Stimulated activated CD4-positive, alpha-beta T cell treated with anti-CD3 and anti-CD28 coated beads, TNF-alpha, amount 100 ng/mL, for 4 hours (primary cell): ENCODE data around the gene SIGMAR1.
A peak's percentile ranks its signal among the peaks of the same experiment; 100 is the strongest.

Experiments used
- DNase-seq, 3 experiments: peaks; one replicate each; pipeline ENCODE4 v3.0.0-alpha.2; 2020; ENCODE audit warnings: low read depth in 3 of 3

Gene SIGMAR1

DNA sequence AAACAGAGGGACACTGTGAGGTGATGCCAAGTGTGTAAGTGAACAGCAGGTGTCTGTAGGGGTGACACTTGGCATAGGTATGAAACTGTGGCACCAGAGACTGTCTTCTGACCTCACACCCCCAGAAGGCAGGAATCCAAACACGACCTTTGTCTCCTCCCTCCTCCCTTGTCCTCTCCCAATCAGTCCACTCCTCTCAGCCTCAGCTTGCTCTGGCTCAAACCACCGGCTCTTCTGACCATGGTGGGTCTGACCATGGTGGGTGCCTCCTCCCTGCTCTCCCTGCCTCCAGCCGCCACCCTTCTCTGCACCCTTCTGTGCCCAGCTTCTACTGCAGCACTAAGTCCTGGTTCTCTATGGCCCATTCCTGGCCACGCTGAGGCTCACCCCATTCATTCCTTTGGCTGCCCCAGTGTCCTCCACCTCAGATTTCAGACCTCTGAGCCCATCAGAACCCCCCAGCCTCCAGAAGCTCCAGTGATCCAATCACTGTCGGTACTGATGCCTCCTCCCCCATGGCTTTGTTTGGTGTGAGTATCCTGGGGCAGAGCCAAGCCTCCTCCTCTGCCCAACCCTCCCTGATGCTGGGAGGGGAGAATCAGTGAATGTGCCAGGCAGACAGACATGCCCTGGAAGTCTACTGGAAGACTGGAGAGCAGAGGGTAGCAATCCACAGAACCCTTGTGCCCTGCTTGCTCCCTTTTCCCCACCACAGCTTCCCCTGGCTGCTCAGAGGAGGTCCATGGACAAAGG is 7.0 kb downstream of the SIGMAR1 start:
- no peak for DNase-seq

DNA sequence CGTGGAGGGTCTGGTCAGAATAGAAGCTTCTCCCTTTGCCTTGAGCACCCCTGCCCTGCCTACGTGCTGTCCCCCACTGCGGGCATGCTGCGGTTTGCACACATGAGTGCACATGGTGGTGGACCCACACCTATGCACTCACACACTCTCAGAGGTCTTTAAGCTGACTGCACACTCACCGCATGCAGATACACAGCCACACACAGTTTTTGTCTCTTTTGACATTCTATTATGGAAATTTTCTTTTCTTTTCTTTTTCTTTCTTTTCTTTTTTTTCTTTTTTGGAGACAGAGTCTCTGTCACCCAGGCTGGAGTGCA is 8.1 kb downstream of the SIGMAR1 start:
- no peak for DNase-seq

DNA sequence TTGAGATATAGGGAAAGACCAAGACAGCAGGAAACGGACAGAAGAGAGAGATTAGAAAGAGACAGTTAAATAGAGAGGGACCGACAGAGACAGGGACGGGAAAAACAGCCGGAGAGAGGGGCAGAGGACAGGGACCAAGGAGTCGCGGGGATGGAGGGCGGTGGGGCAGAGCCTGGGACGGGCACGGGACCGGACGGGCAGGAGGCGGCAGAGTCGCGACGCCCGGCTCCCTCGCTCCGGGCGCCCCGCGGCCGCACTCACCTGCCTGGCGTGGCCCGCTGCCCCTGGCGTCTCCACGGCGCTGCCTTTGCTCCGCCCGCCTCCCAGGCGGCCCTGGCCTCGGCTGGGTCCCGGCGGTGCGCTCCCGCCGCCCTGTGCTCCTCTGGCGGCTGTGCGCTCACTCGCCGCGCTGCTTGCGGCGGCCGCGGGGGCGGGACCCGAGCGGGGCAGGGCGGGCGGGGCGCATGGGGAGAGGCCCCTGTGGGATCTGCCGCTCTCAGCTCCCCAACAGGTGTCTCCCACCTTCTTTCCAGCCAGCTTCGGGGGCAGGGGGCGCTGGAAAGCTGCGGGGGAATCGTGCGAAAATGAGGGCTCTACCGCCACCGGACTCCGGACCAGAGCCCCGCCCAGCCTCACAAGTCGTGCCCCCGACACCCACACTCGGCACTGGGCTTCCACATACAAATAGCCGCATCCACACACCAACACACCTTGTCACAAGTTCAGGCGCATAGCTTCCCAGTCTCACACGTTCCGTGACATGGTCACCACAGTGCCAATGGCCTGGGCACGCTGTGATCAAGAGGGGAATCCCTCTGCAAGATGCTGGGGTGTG is 8.7 kb downstream of the SIGMAR1 start, which contains the start of gene ARID3C:
Gene ARID3C, minus strand, starts transcription at position 411 of the 835 bp plus-strand sequence. CDS start 1,052 bp downstream, outside the sequence.
- DNase-seq = no peak

DNA sequence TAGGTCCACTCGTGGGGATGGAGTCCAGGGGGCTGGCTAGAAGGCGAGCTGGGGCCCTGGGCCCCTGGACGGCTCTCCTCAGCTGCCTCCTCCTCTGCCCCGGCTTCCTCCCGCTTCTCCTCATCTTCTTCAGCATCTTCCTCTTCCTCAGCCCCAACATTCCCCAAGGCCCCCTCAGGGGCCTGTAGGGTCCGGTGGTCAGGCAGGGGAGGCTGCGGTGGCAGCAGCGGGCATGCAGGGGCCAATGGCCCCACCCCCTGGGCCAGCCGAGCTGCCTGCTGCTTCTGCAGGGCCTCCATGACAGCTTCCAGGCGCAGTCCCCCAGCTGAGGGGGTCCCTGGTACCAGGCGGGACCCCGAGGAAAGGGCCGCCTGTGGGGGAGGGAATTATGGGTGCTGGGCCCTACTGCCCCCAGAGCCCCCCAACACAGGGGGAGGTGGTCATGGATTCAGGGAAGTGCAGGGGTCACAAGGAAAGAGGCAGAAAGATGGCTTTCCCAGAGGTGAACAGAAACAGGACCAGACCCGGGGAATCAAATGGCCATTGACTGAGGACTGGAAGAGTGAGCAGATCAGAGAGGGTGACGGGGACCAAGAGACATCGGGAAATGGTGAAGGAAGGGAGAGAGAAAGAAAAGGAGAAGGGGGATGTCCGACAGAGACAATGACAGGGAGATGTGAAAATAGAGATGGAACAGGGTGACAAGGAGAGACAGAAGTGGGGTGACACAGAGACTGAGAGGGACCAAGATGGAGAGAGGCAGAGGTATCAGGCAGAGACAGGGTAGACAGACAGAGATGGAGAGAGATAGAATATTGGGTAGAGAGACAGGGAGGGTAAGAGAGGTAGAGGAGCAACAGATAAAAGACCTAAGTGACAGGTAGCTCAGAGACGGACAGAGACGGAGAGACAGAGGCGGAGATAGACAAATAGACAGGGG is 9.6 kb downstream of the SIGMAR1 start:
- no peak for DNase-seq

DNA sequence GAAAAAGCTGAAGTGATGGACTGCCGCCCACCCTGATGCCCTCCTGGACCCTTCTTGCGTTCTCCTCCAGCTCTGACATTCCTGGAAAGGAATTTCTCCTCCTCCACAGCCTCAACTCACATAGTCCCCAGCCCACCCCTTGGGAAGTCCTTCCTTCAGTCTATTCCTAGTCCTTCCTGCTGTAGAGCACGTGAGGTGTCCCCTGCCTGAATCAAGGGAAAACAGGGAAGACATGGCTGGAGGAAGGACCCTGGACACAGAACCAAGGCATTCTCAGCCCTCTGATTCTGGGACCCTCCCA is 12.5 kb downstream of the SIGMAR1 start:
- DNase-seq = no peak

DNA sequence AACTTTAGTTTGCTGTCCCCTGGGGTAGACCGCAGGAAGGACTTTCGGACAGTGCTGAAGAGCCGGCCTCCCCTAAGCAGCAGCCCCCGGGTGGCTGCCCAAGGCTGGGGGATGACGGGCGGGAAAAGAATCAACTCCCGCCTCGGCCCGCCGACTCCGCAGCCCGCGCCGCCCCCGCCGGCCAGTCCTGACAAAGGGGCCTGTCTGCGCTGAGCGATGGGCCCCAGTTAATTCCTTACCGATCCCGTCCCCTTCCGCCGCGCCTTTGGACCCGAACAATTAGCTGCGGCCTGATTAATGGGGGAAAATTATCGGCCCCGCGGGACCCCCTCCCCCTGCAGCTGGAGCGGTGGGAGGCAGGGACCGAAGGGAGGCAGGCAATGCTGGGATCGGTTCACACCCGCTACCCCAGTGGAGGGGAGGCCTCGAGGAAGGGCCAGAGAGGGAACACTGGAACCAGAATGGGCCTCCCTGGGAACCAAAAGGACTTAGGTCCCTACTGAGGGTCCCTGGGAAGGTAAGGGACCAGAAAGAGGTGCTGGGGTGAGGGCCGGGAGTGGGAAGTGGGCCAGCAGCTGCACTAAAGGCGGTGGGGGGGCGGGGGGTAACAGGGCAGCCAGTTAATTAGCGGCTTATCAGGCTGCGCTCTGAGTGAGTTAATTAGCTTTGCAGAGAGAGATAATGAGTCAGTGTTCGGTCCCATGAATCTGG is 13.0 kb downstream of the SIGMAR1 start:
- no peak for DNase-seq

DNA sequence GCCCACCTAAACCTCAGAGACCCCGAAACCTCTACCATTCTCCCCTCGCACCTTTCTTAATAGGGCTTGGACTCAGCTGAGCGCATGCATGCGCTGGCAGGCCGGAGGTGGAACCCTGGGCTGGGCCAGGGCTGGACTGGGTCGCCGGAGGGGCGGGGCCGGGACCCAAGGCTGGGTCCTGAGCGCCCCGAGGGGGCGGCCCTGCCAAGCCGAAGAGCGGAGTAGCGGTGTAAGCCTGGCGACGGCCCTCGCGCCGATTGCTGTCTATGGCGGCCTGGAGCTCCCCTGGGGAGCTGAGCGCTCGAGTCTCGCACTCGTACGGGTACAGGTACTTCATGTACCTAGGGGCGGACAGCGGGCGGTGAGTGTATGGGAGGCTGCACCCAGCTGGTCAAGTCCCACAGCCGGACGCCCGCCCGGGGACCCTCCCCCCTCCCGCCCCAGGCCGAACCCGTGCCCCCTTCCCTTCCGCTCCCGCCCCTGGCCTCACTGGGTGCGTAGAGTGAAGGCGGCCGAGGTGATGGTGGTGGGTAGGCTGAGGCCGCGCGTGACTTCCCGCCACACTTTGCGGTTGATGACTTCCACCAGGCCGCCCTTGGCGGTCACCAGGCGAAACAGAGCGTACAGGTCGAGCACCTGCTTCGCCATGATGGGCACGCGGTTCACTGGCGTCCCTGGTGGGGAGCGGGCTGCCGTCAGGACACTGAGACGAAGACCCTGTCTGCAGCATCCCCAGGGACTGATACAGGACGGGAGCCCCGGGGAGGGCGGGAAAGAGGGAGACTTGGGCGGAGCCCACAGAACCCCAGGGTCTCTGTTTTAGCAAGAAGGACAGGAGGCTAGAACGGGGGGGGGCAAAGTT is 14.0 kb downstream of the SIGMAR1 start:
- DNase-seq = no peak

DNA sequence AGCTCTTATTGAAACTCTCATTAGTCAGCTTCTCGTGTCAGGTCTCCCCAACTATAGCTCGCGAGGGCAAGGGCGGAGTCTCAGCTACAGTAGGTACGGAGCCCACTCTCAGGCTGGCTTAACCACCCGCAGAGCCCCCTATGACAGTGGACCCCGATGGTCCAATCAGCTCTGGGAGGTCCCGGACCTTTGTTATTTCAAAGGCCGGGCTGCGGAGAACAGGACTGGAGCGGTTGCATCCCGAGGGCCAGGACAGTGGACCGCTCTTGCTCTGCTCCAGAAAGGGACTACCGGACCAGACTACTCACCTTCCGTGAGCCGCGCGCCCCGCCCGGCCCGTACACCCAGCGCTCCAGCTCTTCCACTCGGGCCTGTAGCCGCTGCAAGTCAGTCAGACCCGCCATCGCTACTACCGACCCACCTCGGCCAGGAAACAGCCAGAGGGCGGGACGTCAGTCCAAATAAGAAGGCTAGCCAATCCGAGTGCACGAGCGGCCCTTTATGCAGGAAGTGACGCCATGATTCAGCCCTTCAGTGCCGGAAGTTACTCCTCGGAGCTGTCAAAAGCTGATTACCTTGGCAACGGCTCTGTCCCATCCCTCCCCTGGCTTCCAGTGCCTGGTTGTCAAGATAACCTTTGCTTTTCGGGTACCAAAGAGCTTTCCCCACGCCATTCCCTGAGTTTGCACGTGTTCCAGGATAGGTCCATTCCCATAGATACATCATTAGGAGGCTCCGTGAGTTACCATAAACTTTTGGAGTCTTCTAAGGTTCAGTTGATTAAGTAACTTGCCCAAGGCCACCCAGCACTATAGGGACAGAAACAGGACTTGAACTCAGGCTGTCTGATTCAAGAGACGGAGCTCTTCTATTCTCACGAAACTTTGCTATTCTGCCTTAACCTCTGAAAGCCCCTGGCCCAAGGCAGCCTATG is 17.3 kb downstream of the SIGMAR1 start, which contains the start of gene DCTN3:
Gene DCTN3, minus strand, starts transcription at position 435 of the 934 bp plus-strand sequence. Its CDS starts 31 bp downstream, at position 404.
- peak; percentile 64 to 83 (median 80) for DNase-seq

DNA sequence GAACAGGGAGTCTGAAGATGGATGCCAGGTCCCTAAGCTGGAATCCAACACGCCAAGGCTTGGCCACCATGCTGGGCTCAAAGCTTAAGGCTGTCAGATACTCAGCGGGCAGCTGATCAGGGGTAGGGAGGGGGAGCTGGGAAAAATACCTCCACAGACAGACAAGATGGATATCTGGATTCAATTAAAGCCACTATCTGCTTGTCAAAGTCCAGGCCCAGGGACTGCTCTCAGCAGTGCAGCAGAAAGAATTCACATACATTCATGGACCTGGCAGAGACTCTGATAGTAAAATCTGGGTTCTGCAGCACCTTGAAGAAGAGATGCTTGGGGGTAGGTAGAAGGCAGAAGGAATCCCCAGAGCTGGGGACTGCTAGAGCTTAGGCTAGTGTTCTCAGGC is 22.5 kb downstream of the SIGMAR1 start:
- DNase-seq = no peak

DNA sequence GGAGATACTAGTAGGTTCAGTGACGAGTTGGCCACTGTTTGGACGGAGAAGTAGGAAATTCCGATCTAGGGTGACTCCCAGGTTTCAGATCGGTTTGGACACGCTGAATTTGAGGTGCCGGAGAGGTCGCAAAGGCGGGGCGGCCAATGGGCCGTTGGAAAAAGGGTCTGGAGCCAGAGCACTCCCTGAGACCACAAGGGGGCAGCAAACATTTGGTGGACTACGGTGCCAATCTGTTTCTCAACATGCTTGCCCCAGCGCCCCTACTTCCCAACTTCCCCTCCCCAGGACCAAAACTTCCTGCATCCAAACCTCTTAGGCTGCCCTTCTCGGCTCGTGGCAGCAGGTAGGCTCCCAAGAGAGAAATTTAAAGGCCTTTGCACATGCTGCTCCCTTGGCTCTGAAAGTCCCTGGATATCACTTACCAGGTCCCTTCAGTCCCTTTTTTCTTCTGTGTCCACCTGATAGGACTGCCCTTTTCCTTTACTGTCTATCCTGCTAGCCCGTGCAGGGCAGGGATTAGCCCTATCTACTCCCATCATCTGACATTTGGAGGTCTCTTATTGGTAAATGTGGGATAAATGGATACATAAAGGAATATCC is 24.7 kb downstream of the SIGMAR1 start:
- DNase-seq = peak in 1 of 3 experiments; percentile 48

DNA sequence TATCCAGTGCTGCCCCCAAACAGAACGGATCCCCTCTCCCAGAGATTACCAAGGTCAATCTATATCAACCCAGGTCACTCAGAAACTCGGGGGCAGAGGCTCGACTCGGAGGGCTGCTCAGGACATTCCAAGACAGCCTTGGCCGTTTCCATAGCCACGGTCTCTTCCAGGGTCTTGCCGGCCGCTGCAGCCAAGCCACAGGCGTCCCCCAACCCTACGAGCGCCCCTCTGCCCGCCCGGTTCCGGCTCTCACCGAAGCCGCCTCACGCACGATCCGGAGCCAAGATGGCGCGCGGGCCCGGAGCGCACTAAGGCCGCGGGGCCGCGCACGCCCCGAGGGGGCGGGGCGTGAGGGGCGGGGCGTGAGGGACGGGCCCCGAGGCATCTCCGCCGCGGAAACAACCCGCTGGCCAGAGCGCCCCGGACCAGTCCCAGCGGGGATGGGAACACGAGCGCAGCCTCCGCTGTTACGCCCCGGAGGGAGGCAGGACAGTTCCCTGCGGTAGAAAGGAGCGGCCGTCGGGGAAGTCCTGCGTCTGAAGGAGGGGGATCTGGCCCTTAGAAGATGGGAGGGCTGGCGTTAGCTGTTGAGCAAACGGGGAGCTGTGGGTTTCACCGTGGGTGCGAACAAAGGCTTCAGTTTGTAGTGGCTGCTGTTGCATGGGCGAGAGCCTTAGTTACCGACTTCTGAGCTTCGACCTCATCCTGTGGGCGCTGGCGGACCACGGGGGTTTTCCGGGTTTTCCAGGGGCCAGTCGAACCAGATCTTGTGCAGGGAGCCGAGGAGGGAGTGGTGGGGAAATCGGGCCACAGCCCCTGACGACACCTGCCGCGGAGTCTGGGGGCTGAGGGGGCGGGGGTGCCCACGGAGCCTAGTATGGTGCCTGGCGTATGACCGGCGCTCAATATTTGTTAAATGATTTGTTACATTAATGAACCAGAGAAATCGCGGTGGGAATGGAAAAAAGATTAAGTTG is 25.5 kb downstream of the SIGMAR1 start, which contains the start of gene RPP25L:
Gene RPP25L, minus strand, starts transcription at position 287 of the 977 bp plus-strand sequence. CDS start 801 bp downstream, outside the sequence.
- DNase-seq = peak; percentile 63 to 81 (median 74)

DNA sequence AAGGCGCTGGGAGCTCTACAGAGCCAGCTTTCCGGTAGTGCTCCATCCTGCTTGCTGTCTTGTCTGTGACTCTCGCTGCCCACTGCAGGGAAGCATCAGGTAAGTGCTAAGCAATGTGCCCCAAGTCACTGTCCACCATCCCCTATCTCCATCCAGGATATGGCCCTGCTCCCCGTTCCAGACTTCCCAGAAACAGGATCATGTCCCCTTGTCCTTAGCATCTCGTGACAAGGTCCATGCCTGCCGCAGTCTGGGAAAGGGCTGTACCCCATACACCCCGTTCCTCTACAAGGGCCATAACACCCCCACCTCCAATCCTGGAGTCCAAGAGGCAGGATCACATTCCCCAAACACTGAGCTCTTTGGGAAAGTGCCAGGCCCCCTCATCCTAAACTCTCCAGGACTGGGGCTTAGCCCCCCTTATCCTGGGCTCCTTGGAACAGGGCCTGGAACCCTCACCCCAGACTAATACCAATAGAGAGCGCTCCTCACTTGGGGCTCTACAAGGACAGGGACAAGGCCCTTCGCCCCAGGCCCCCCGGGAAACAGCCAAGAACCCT is 26.3 kb downstream of the SIGMAR1 start:
- no peak for DNase-seq

DNA sequence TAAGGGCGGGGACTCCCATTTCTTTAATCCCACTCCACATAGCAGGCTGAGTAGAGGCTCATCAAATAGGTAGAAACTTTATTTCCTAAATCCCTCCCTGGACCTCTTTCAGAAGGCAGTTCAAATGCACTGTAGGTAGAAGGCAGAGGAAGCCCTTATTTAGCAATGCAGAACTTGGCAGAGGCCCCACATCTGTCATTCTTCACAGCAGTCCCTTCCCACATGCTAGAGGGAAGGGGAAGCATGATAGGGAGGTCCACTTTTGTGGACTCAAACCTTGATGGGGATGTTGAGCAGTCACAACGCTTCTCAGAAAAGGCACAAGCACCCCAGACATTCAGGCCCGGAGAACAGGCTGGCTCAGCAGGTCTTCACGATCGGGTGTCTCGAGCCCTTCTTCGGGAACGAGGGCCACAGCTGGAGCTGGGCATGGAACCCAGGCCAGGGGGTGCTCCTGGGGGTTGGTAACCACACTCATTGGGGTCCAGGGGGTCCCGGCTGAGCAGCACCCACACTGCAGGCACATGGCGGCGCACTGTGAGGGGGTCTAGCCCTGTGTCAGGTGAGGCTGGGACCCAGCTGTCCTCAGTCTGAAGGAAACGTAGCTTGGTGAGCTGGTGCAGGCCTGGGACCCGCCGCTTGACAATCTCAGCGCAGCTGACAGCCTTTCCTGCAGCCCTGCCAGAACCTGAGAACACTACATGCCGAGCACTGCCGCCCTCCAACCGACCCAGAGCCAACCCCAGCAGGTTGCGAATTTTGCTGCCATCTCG is 27.0 kb downstream of the SIGMAR1 start:
- DNase-seq = no peak

DNA sequence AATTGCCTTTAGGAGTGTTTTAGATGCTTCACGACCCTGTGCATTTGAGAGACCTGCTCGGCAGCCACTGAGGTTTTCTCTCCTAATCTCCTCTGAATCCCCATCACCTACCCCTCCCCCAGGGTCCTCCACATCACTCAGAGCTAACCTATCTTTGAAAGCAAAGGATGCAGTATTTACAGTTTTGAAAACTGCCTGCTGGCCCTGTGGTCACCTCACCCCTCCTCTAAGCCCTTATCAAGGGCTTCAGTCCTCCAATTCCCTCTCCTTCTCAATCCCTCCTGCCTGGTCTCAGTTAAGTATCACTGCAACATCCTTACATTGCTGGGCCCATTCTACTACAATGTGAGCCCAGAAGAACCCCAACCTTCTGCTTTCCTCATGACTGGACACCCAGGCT is 30.3 kb downstream of the SIGMAR1 start:
- no peak for DNase-seq

DNA sequence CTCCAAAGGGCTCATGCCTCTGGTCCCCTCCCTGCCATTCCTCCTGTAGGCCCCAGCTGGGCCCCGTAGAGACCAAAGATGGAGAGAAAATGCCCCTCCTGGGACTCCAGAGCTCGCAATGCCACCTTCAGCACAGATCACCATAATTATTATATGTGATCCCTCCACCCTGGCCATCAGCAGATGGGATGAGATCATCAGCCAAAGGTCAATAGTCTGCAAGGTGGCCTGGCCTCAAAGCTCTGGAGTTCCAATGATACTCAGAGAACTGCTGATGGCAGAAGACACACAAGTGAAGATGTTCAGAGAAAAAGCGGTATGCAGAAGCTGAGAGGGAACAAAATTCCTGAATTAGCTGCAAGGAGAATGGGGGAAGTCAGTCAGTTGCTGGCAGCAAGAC is 30.7 kb downstream of the SIGMAR1 start:
- no peak for DNase-seq

DNA sequence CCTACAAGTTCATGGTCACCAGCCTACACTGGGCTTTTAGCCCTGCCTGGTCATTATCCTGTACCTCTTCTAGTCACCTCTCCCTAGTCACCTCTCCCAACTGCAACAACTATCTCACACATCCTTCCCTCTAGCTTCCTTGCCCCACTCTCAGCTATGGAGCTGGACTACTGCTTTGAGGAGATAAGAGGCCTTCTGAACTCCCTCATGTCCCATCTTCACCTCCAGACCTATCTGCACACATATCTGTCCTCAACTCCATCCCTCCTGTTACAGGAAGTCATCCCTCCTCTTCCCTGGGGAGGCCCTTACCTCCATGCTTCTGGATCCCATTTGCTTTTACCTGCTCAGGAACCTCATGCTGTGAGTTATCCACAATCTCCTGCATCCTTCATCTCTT is 31.4 kb downstream of the SIGMAR1 start:
- no peak for DNase-seq
